Motor neuron (in vitro differentiated cells): ENCODE data around the gene CYLC2. TPM values are rescaled to one million over a fixed set of nuclear protein-coding genes. Genes with fewer than 3 reads are reported as not detected.

Experiments used
- ATAC-seq, 8 experiments: fragments of 200-7000 bp; cut with Tn5 transposase; replicated peaks in 6 of 8; 2 replicates each; pipeline ENCODE4 v1.8.0; 2021; ENCODE audit warnings: mild to moderate bottlenecking in 8 of 8, moderate library complexity in 8 of 8
- H3K27ac ChIP-seq, 2 donors: fragments of 250-450 bp; sonication (Bioruptor Pico); 2 replicates each; pipeline ENCODE4 v1.9.0; 2021; ENCODE audit warnings: antibody characterized with exemption in 2 of 2, mild to moderate bottlenecking in 2 of 2, moderate library complexity in 1 of 2
- H3K4me1 ChIP-seq, 2 donors: fragments of 250-450 bp; sonication (Bioruptor Pico); replicated peaks in 1 of 2; 2 replicates each; pipeline ENCODE4 v1.6.1; 2021; ENCODE audit warnings: antibody characterized with exemption in 2 of 2, mild to moderate bottlenecking in 2 of 2, moderate library complexity in 1 of 2
- H3K4me3 ChIP-seq, 5 donors: fragments of 250-450 bp; sonication (Bioruptor Pico); 2 replicates each; pipeline ENCODE4 v1.9.0; 2021; ENCODE audit warnings: antibody characterized with exemption in 5 of 5, mild to moderate bottlenecking in 5 of 5, moderate library complexity in 4 of 5
- WGBS, 10 experiments: fragments of 450-650 bp; shearing (Covaris generic); methylation state at CpG; one replicate each; pipeline ENCODE4 v1.0.0; 2022; 5-methylcytosine and 5-hydroxymethylcytosine counted together
- in situ Hi-C, 9 experiments: fragments of 400-800 bp; cut with MboI; loops; one replicate each; pipeline ENCODE4 v1.15.0; 2021; ENCODE audit warnings: low sequenced_read_pairs in 9 of 9, low pct_unique_long_range_greater_than_20kb in 2 of 9; ENCODE audit not compliant: unreplicated experiment in 9 of 9
- total RNA-seq, 8 experiments: library from RNA; unstranded; fragments of 300-600 nt; gene quantifications; 2 replicates each; pipeline versions ENCODE4 v1.2.3 to v1.2.4, GENCODE V29; 2022

The CYLC2 gene
- total RNA-seq, 8 experiments from 2014 or later = 0.38 to 0.52 TPM; not detected in 6

DNA sequence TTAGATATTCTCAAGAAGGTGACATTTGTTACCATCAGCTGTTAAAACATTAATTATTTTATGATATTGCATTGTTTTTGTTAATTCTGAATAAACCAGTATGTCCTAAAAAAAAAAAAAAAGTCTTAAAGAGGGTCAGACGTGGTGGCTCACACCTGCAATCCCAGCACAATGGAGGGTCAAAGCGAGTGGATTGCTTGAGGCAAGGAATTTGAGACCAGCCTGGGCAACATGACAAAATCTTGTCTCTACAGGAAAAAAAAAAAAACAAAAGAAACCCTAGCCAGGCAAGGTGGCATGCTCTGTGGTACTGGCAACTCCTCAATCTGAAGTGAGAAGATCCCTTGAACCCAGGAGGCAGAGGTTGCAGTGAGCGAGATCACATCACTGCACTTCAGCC, 46.8 kb downstream of the CYLC2 start:
- in situ Hi-C loops = no loop called here
- no peak overlapping the region for H3K4me3 ChIP-seq
- H3K27ac ChIP-seq = no peak overlapping the region
- H3K4me1 ChIP-seq = no peaks in the 10 kb centered on the region
- WGBS, 10 experiments = 10 to 94% (median 34%) methylated on average over 1 to 3 of the region's 3 CpGs; no CpG with 5 or more reads in 1 of the 10 experiments
- no peak for ATAC-seq
